ENCODE results near the gene INO80. TPM values are rescaled to one million over a fixed set of nuclear protein-coding genes. Genes with fewer than 3 reads are reported as not detected.

INO80 gene
- total RNA-seq, 2 experiments from 2014 or later, result 21.8 to 22.1 TPM

DNA sequence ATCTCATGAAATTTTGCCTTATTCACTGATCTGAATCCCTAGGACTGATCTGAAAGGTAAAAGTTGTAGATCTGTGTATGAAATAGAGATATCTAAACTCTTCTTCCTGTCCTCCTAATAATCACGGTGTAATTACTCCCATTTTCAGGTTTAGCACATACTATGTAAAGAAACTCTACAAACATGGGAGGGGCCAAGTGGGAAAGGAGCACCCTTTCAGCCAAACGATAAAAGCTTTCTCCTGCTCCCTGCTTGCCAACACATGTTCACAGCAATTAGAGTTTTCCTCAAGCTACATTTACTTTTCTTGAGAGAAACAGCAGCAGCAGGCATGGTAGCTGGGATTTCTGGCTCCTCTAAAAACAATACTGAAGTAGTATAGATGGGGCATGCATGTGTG is 91.2 kb downstream of the INO80 start:
- Mint-ChIP-seq H3K4me1 (no peaks in the 10 kb centered on the region), H3K9me3 (no peaks in the 10 kb centered on the region), H3K36me3 (ENCODE audit: low read depth) (peaks cover 35% of the 10 kb centered on the region), H3K27me3 (no peaks in the 10 kb centered on the region), H3K27ac (no peak overlapping the region), H3K4me3 (no peak overlapping the region)
- DNase-seq, result no peak
- POLR2A ChIA-PET, result no interaction called here
- CTCF ChIA-PET, result interaction anchor here (1.1 to 3.0 kb wide), 2 partner anchors 83 to 120 kb away, joined by 3 to 16 read pairs; no protein-coding TSS in a partner anchor

GRCh38 chr15:41024131-41024530 is 91.9 kb downstream of the INO80 start:
- H3K36me3 Mint-ChIP-seq (ENCODE audit: low read depth), result peaks cover 35% of the 10 kb centered on the region
- H3K9me3 Mint-ChIP-seq, result no peaks in the 10 kb centered on the region
- H3K27me3 Mint-ChIP-seq, result no peaks in the 10 kb centered on the region
- ChIA-PET POLR2A (no interaction called here), CTCF (interaction anchor here (0.8 to 3.0 kb wide), 3 partner anchors 13 to 160 kb away, joined by 3 to 16 read pairs (median 3); no protein-coding TSS in a partner anchor)
- no peak overlapping the region for H3K4me3 Mint-ChIP-seq
- H3K4me1 Mint-ChIP-seq, result no peaks in the 10 kb centered on the region
- no peak for DNase-seq
- H3K27ac Mint-ChIP-seq, result no peak overlapping the region

DNA sequence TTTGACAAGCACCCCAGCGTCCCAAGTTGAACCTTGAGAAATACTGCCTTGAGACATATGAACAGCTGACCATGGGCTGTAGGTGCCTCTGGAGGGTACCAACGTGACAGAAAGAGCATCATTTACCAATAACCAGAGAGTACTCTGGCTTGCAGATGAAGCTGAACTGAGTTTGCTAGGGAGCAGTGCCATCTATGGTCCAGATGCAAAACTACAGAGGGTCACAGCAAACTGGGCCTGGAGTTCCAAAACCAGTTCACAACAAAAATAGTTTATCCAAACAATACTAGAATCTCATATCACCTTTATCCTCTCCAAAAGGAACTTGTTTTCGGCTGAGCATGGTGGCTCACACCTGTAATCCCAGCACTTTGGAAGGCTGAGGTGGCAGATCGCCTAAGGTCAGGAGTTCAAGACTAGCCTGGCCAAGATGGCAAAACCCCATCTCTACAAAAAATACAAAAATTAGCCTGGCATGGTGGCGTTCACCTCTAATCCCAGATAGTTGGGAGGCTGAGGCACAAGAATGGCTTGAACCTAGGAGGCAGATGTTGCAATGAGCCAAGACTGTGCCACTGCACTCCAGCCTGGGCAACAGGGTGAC is 93.5 kb downstream of the INO80 start:
- ChIA-PET POLR2A (no interaction called here), CTCF (interaction anchor here (0.7 to 2.0 kb wide), 10 partner anchors 9 to 165 kb away, joined by 3 to 7 read pairs (median 4); no protein-coding TSS in a partner anchor)
- H3K27ac Mint-ChIP-seq, result no peak overlapping the region
- peaks cover 5% of the 10 kb centered on the region for H3K4me1 Mint-ChIP-seq
- no peaks in the 10 kb centered on the region for H3K9me3 Mint-ChIP-seq
- peaks cover 39% of the 10 kb centered on the region for H3K36me3 Mint-ChIP-seq (ENCODE audit: low read depth)
- peak; percentile 54 for DNase-seq
- H3K4me3 Mint-ChIP-seq, result no peak overlapping the region
- H3K27me3 Mint-ChIP-seq, result no peaks in the 10 kb centered on the region

DNA sequence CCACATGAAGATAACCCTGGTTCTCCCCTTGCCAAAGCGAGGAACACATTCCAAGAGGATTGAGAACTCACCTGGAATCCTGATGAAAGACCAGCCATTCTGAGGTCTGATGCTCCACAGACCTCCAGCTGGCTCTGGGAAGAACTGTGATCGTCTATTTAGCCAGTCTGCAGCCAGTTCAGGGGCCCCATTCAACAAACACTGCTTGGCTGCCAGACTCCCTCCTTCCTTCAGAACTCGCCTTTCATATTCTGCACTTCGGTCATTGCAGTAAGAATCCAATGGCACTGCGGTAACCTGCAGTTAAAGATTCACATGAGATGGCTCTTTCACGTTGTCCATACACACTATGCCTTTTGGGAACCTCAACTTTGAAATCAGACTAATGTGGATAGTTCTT is 95.3 kb downstream of the INO80 start:
- Mint-ChIP-seq H3K27me3 (no peaks in the 10 kb centered on the region), H3K36me3 (ENCODE audit: low read depth) (peaks cover 34% of the 10 kb centered on the region), H3K27ac (no peak overlapping the region), H3K9me3 (no peaks in the 10 kb centered on the region), H3K4me1 (peaks cover 14% of the 10 kb centered on the region), H3K4me3 (no peak overlapping the region)
- POLR2A ChIA-PET, result no interaction called here
- no peak for DNase-seq
- CTCF ChIA-PET, result interaction anchor here (1.0 to 2.0 kb wide), 7 partner anchors 7 to 118 kb away, joined by 3 to 7 read pairs (median 7); no protein-coding TSS in a partner anchor

DNA sequence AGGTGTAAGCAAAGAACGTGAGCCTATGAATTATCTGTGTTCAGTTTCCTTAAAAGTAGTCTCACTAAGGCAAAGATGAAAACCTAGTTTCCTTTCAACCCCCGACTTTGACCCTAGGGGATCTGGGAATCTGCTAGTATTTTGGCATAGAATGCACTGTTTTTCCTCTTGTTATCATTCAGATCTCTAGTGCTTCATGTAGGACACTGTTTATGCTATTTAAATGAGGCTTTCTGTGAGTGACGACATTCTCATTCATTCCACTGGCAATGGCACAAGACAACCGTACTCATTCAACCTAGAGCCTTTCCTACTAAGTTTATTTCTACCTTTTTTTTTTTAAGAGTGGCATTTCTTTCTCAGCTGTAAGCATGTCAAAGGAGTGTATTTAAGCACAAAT is 95.8 kb downstream of the INO80 start:
- POLR2A ChIA-PET, result no interaction called here
- CTCF ChIA-PET, result interaction anchor here (1.2 to 2.2 kb wide), 3 partner anchors 115 to 168 kb away, joined by 3 to 11 read pairs (median 7); no protein-coding TSS in a partner anchor

GRCh38 chr15:41019174-41019573 is 96.9 kb downstream of the INO80 start:
- ChIA-PET CTCF (interaction anchor here (0.5 to 2.2 kb wide), 5 partner anchors 10 to 481 kb away, joined by 3 to 11 read pairs (median 3); no protein-coding TSS in a partner anchor), POLR2A (interaction anchor here (1.0 kb wide), 1 partner anchor 195 kb away, joined by 3 read pairs; no protein-coding TSS in a partner anchor)
- Mint-ChIP-seq H3K27ac (no peak overlapping the region), H3K4me3 (no peak overlapping the region), H3K27me3 (no peaks in the 10 kb centered on the region), H3K9me3 (no peaks in the 10 kb centered on the region), H3K4me1 (peaks cover 14% of the 10 kb centered on the region), H3K36me3 (ENCODE audit: low read depth) (peaks cover 35% of the 10 kb centered on the region)
- DNase-seq, result no peak

More for the DNA sequence above, 95.8 kb downstream of the INO80 start:
- Mint-ChIP-seq H3K27me3 (no peaks in the 10 kb centered on the region), H3K4me1 (peaks cover 14% of the 10 kb centered on the region), H3K4me3 (no peak overlapping the region), H3K9me3 (no peaks in the 10 kb centered on the region), H3K36me3 (ENCODE audit: low read depth) (peaks cover 30% of the 10 kb centered on the region), H3K27ac (no peak overlapping the region)
- DNase-seq, result no peak

DNA sequence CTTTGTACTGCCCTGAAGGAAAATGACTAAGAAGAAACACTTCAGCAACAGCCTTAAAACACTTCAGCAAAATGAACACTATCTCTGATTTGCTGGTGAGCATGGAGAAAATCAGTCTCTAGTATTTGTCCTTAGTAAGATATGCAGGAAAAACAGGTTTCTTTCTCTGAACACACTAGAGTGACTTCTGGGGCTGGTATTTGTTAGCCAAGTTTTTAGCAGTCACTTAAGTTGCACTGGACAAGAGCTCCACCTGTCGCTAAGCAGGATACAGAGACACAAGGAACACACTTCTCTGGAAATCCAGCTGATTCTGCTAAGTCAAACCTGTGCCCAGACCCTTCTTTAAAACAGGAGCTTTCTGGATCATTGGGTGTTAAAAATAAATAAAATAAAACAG is 97.5 kb downstream of the INO80 start:
- Mint-ChIP-seq H3K27me3 (no peaks in the 10 kb centered on the region), H3K4me3 (no peak overlapping the region), H3K9me3 (no peaks in the 10 kb centered on the region), H3K4me1 (peaks cover 14% of the 10 kb centered on the region), H3K36me3 (ENCODE audit: low read depth) (peaks cover 37% of the 10 kb centered on the region), H3K27ac (no peak overlapping the region)
- POLR2A ChIA-PET, result interaction anchor here (1.0 to 1.2 kb wide), 3 partner anchors 124 to 213 kb away, joined by 3 to 4 read pairs (median 3); partner anchors contain the start of genes CHP1 and VPS18
- no peak for DNase-seq
- CTCF ChIA-PET, result interaction anchor here (0.5 to 2.2 kb wide), 5 partner anchors 10 to 482 kb away, joined by 3 to 11 read pairs (median 3); no protein-coding TSS in a partner anchor

- Mint-ChIP-seq H3K4me3 (no peak overlapping the region), H3K4me1 (peaks cover 14% of the 10 kb centered on the region), H3K27ac (peak overlapping the region; percentile 69), H3K27me3 (no peaks in the 10 kb centered on the region), H3K9me3 (no peaks in the 10 kb centered on the region), H3K36me3 (ENCODE audit: low read depth) (peaks cover 38% of the 10 kb centered on the region)
- CTCF ChIA-PET, result interaction anchor here (1.0 kb wide), 1 partner anchor 13 kb away, joined by 3 read pairs; no protein-coding TSS in a partner anchor
- no peak for DNase-seq
- POLR2A ChIA-PET, result interaction anchor here (1.0 to 1.2 kb wide), 3 partner anchors 99 to 214 kb away, joined by 3 to 4 read pairs (median 3); partner anchors contain the start of genes CHP1, INO80 and VPS18
Measured at GRCh38 chr15:41017066-41017735, 98.9 kb downstream of the INO80 start.

GRCh38 chr15:41013691-41014414 is 102.2 kb downstream of the INO80 start:
- ChIA-PET CTCF (interaction anchor here (2.1 kb wide), 1 partner anchor 8 kb away, joined by 7 read pairs; no protein-coding TSS in a partner anchor), POLR2A (interaction anchor here (1.1 kb wide), 1 partner anchor 12 kb away, joined by 3 read pairs; no protein-coding TSS in a partner anchor)
- no peak for DNase-seq
- no peak overlapping the region for H3K27ac Mint-ChIP-seq
- H3K4me3 Mint-ChIP-seq, result no peak overlapping the region
- H3K36me3 Mint-ChIP-seq (ENCODE audit: low read depth), result peaks cover 29% of the 10 kb centered on the region
- no peaks in the 10 kb centered on the region for H3K27me3 Mint-ChIP-seq
- peaks cover 14% of the 10 kb centered on the region for H3K4me1 Mint-ChIP-seq
- no peaks in the 10 kb centered on the region for H3K9me3 Mint-ChIP-seq

GRCh38 chr15:41011055-41011815 is 104.8 kb downstream of the INO80 start:
- DNase-seq, result no peak
- ChIA-PET POLR2A (no interaction called here), CTCF (interaction anchor here (1.0 to 1.2 kb wide), 2 partner anchors 13 to 21 kb away, joined by 3 read pairs; no protein-coding TSS in a partner anchor)
- no peaks in the 10 kb centered on the region for H3K4me1 Mint-ChIP-seq
- peaks cover 32% of the 10 kb centered on the region for H3K36me3 Mint-ChIP-seq (ENCODE audit: low read depth)
- H3K4me3 Mint-ChIP-seq, result no peak overlapping the region
- no peaks in the 10 kb centered on the region for H3K27me3 Mint-ChIP-seq
- no peak overlapping the region for H3K27ac Mint-ChIP-seq
- no peaks in the 10 kb centered on the region for H3K9me3 Mint-ChIP-seq

GRCh38 chr15:41010345-41010744 is 105.7 kb downstream of the INO80 start:
- H3K36me3 Mint-ChIP-seq (ENCODE audit: low read depth), result peaks cover 33% of the 10 kb centered on the region
- H3K4me1 Mint-ChIP-seq, result no peaks in the 10 kb centered on the region
- H3K9me3 Mint-ChIP-seq, result no peaks in the 10 kb centered on the region
- no peak overlapping the region for H3K27ac Mint-ChIP-seq
- H3K4me3 Mint-ChIP-seq, result no peak overlapping the region
- no peak for DNase-seq
- H3K27me3 Mint-ChIP-seq, result no peaks in the 10 kb centered on the region
- ChIA-PET POLR2A (no interaction called here), CTCF (interaction anchor here (0.7 to 1.1 kb wide), 2 partner anchors 12 to 80 kb away, joined by 3 read pairs; no protein-coding TSS in a partner anchor)

DNA sequence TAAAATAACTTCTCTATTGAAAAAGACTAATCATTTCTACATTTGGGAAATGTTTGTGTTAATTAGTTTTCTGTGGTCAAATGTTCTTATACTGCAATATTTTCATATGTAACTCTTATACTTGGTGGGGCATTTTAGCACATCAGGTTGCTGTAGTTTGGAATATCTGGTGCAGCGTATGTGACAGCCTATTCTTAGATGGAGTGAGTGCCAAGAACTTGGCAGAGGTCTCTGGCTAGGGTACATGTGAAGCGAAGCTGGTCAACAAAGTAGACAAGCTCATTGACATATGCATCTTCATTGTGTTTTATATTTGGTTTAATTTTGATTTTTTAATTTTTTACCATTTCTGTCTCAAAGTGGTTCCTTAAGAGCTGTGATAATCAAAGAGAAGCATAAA is 109.6 kb downstream of the INO80 start:
- CTCF ChIA-PET, result interaction anchor here (0.8 to 0.9 kb wide), 2 partner anchors 9 to 178 kb away, joined by 3 read pairs; no protein-coding TSS in a partner anchor

More for the DNA sequence above, 109.6 kb downstream of the INO80 start:
- Mint-ChIP-seq H3K4me3 (no peak overlapping the region), H3K4me1 (no peaks in the 10 kb centered on the region), H3K9me3 (no peaks in the 10 kb centered on the region), H3K27me3 (no peaks in the 10 kb centered on the region), H3K36me3 (ENCODE audit: low read depth) (peaks cover 31% of the 10 kb centered on the region), H3K27ac (no peak overlapping the region)
- POLR2A ChIA-PET, result no interaction called here
- DNase-seq, result no peak
